PC-9 (cell line): ENCODE data around the gene GRN. TPM values are rescaled to one million over a fixed set of nuclear protein-coding genes. Genes with fewer than 3 reads are reported as not detected.

Experiments
- BruUV-seq: library from RNA; stranded (reverse); fragments of 400-500 nt; replicated peaks from 2 replicates; lab custom pipeline; 2021; lab: Mats Ljungman, UMichigan
- CTCF ChIA-PET: fragments of 300-600 bp; sonication (Branson Sonifier 250); formaldehyde crosslinking; loops from one replicate; lab custom pipeline; 2022; ENCODE audit warnings: antibody characterized with exemption; lab: Charles Lee
- POLR2A ChIA-PET: fragments of 300-600 bp; sonication (Branson Sonifier 250); formaldehyde crosslinking; loops from one replicate; lab custom pipeline; 2022; ENCODE audit warnings: antibody characterized with exemption; ENCODE audit not compliant: unreplicated experiment; lab: Charles Lee
- DNase-seq, 2 experiments: peaks; one replicate each; pipeline versions ENCODE4 v3.0.0 to v3.0.0-alpha.2; 2015 to 2022; ENCODE audit warnings: mixed read lengths in 1 of 2
- H2AFZ ChIP-seq: fragments of 200-600 bp; sonication (generic); 2 replicates; pipeline ENCODE4 v1.8.1; 2017; ENCODE audit warnings: antibody characterized with exemption
- H3F3A ChIP-seq: fragments of 200-600 bp; sonication (generic); 2 replicates; pipeline ENCODE4 v1.8.1; 2017; ENCODE audit warnings: antibody characterized with exemption, mild to moderate bottlenecking, low read depth; ENCODE audit not compliant: insufficient read depth
- H3K27ac ChIP-seq: fragments of 200-600 bp; sonication (generic); 2 replicates; pipeline ENCODE4 v1.6.1; 2016; ENCODE audit warnings: mixed run types
- H3K27me3 ChIP-seq: fragments of 200-600 bp; sonication (generic); 2 replicates; pipeline ENCODE4 v1.6.1; 2016; ENCODE audit warnings: low read depth, mixed run types; ENCODE audit not compliant: insufficient read depth
- H3K36me3 ChIP-seq: fragments of 200-600 bp; sonication (generic); 2 replicates; pipeline ENCODE4 v1.6.1; 2016; ENCODE audit warnings: low read depth, mixed run types
- H3K4me1 ChIP-seq: fragments of 200-600 bp; sonication (generic); replicated peaks from 2 replicates; pipeline ENCODE4 v1.6.1; 2016; ENCODE audit warnings: mixed run types; ENCODE audit not compliant: insufficient read depth
- H3K4me2 ChIP-seq: fragments of 200-600 bp; sonication (generic); 2 replicates; pipeline ENCODE4 v1.6.1; 2017; ENCODE audit warnings: mixed run types
- H3K4me3 ChIP-seq: fragments of 200-600 bp; sonication (generic); 2 replicates; pipeline ENCODE4 v1.6.1; 2016; ENCODE audit warnings: mixed run types
- H3K79me2 ChIP-seq: fragments of 200-600 bp; sonication (generic); 2 replicates; pipeline ENCODE4 v1.6.1; 2017; ENCODE audit warnings: low read depth, mixed run types
- H3K9me2 ChIP-seq: fragments of 200-600 bp; sonication (generic); 2 replicates; pipeline ENCODE4 v1.8.1; 2017; ENCODE audit warnings: mild to moderate bottlenecking; ENCODE audit not compliant: insufficient read depth
- H3K9me3 ChIP-seq: fragments of 200-600 bp; sonication (generic); 2 replicates; pipeline ENCODE4 v1.8.1; 2016; ENCODE audit warnings: low read depth; ENCODE audit not compliant: insufficient read depth
- H4K20me1 ChIP-seq: fragments of 200-600 bp; sonication (generic); 2 replicates; pipeline ENCODE4 v1.8.1; 2017; ENCODE audit not compliant: insufficient read depth
- EZH2 ChIP-seq: fragments of 200-600 bp; sonication (generic); IDR thresholded peaks from 2 replicates; pipeline ENCODE4 v1.8.0; 2017; ENCODE audit warnings: antibody characterized with exemption, low read depth
- intact Hi-C: fragments of 100-400 bp; cut with micrococcal nuclease; formaldehyde crosslinking; loops from one replicate; pipeline ENCODE4 v1.10.0; 2022; ENCODE audit not compliant: unreplicated experiment
- total RNA-seq: library from RNA; stranded (reverse); gene quantifications from 2 replicates; pipeline ENCODE4 v1.2.3, GENCODE V29; 2021
- TF ChIP-seq, protein P1 (sequence below): fragments of 200-600 bp; sonication (generic); conservative IDR thresholded peaks from 2 replicates; pipeline ENCODE4 v1.6.1; 2017; ENCODE audit warnings: mixed run types, antibody characterized with exemption, mild to moderate bottlenecking, moderate library complexity

GRN gene
- total RNA-seq, 1 experiment from 2014 or later = 226 TPM

DNA sequence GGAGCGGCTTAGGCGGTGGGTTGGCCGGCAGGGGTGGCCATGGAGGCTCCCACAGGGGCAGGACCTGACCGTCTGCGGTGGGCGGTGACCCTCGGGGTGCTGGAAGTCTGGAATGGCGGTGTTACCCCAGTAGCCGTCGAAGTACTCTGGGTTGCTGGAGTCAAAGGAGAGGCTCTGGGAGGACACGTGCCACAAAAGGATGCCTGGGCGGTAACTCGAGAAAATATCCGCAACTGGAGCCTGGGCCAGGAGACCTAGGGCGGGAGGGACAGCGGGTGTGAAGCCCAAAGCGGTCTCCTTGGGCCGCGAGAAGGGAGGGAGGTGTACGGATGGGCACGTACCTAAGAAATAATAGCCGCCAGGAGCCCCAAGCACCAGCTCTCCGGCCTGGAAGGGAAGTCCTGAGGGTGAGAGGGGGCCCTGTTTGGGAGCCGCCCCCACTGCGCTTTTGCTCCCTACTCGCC is 39.8 kb downstream of the GRN start:
- Histone ChIP-seq H3K9me3 (no peaks in the 10 kb centered on the region), H3K79me2 (no peaks in the 10 kb centered on the region), H2AFZ (peak overlapping the region; percentile 98; the same call in 1 of the 2 replicates), H3K27ac (no peak overlapping the region), H4K20me1 (no peaks in the 10 kb centered on the region), H3K4me1 (no peaks in the 10 kb centered on the region), H3K36me3 (no peaks in the 10 kb centered on the region), H3K4me2 (peak overlapping the region; percentile 99), H3K9me2 (no peaks in the 10 kb centered on the region), H3K27me3 (no peaks in the 10 kb centered on the region), H3F3A (peaks cover 4% of the 10 kb centered on the region), H3K4me3 (peak overlapping the region; percentile 63; the same call in 1 of the 2 replicates)
- DNase-seq = no peak
- intact Hi-C loops = no loop called here
- no TSS peak for BruUV-seq
- no peak for TF ChIP-seq EZH2
- TF ChIP-seq, protein P1, sequence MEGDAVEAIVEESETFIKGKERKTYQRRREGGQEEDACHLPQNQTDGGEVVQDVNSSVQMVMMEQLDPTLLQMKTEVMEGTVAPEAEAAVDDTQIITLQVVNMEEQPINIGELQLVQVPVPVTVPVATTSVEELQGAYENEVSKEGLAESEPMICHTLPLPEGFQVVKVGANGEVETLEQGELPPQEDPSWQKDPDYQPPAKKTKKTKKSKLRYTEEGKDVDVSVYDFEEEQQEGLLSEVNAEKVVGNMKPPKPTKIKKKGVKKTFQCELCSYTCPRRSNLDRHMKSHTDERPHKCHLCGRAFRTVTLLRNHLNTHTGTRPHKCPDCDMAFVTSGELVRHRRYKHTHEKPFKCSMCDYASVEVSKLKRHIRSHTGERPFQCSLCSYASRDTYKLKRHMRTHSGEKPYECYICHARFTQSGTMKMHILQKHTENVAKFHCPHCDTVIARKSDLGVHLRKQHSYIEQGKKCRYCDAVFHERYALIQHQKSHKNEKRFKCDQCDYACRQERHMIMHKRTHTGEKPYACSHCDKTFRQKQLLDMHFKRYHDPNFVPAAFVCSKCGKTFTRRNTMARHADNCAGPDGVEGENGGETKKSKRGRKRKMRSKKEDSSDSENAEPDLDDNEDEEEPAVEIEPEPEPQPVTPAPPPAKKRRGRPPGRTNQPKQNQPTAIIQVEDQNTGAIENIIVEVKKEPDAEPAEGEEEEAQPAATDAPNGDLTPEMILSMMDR = no peak
- ChIA-PET CTCF (interaction anchor here (0.7 kb wide), 1 partner anchor 22 kb away, joined by 12 read pairs; no protein-coding TSS in a partner anchor), POLR2A (interaction anchor here (0.5 to 0.8 kb wide), 4 partner anchors 83 to 606 kb away, joined by 3 to 22 read pairs (median 9); partner anchors contain the start of gene DUSP3)

- H3K4me1 ChIP-seq = no peaks in the 10 kb centered on the region
- peak overlapping the region; percentile 98 for H2AFZ ChIP-seq
- no peak for TF ChIP-seq EZH2
- TF ChIP-seq, protein P1 = no peak
- ChIA-PET CTCF (interaction anchor here (0.7 kb wide), 1 partner anchor 22 kb away, joined by 12 read pairs; no protein-coding TSS in a partner anchor), POLR2A (interaction anchor here (0.5 to 0.8 kb wide), 6 partner anchors 83 to 607 kb away, joined by 3 to 22 read pairs (median 7); partner anchors contain the start of gene DUSP3)
- H3K9me2 ChIP-seq = no peaks in the 10 kb centered on the region
- no peaks in the 10 kb centered on the region for H3K9me3 ChIP-seq
- peaks cover 4% of the 10 kb centered on the region for H3F3A ChIP-seq
- H4K20me1 ChIP-seq = no peaks in the 10 kb centered on the region
- no peaks in the 10 kb centered on the region for H3K36me3 ChIP-seq
- BruUV-seq = TSS peak; percentile 78
- no peaks in the 10 kb centered on the region for H3K27me3 ChIP-seq
- DNase-seq = peak; percentile 57 to 86
- intact Hi-C loops = no loop called here
- H3K27ac ChIP-seq = no peak overlapping the region
- peak overlapping the region; percentile 63 for H3K4me3 ChIP-seq
- H3K4me2 ChIP-seq = peak overlapping the region; percentile 99
- H3K79me2 ChIP-seq = no peaks in the 10 kb centered on the region
These were observed 40.4 kb downstream of the GRN start for GRCh38 chr17:44385287-44386181.

DNA sequence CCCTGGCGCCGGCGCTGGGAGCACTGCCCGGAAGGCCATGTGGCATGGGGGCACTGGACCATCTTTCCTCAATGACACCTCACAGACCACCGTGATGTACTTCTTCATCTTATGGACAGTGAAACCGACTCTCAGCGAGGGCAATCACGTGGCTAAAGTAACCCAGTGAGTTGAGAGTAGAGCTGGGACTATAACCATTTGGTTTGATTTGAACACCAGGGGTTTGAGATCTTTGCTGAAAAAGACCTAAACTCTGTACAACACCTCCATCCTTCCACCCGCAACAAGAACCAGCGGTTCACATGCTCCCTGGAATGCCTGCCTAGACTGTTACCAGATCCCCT is 41.1 kb downstream of the GRN start:
- H3K9me3 ChIP-seq = no peaks in the 10 kb centered on the region
- TF ChIP-seq, protein P1 = no peak
- TF ChIP-seq EZH2 = no peak
- no peaks in the 10 kb centered on the region for H4K20me1 ChIP-seq
- POLR2A ChIA-PET = no interaction called here
- CTCF ChIA-PET = no interaction called here
- no peaks in the 10 kb centered on the region for H3K27me3 ChIP-seq
- H3K9me2 ChIP-seq = no peaks in the 10 kb centered on the region
- H3K27ac ChIP-seq = no peak overlapping the region
- H3K79me2 ChIP-seq = no peaks in the 10 kb centered on the region
- H3F3A ChIP-seq = peaks cover 4% of the 10 kb centered on the region
- BruUV-seq = no TSS peak
- DNase-seq = no peak
- H2AFZ ChIP-seq = peak overlapping the region; percentile 98; the same call in 1 of the 2 replicates
- H3K4me1 ChIP-seq = no peaks in the 10 kb centered on the region
- H3K4me2 ChIP-seq = peak overlapping the region; percentile 99
- peak overlapping the region; percentile 63; the same call in 1 of the 2 replicates for H3K4me3 ChIP-seq
- no peaks in the 10 kb centered on the region for H3K36me3 ChIP-seq
- intact Hi-C loops = no loop called here
